Measurements from ENCODE around the gene CTXN3.
"Not testable (repeated sequence)": the region's sequence is repeated elsewhere in the genome, so short reads cannot be mapped to it uniquely, and the experiment has no call there.

The CTXN3 gene

DNA sequence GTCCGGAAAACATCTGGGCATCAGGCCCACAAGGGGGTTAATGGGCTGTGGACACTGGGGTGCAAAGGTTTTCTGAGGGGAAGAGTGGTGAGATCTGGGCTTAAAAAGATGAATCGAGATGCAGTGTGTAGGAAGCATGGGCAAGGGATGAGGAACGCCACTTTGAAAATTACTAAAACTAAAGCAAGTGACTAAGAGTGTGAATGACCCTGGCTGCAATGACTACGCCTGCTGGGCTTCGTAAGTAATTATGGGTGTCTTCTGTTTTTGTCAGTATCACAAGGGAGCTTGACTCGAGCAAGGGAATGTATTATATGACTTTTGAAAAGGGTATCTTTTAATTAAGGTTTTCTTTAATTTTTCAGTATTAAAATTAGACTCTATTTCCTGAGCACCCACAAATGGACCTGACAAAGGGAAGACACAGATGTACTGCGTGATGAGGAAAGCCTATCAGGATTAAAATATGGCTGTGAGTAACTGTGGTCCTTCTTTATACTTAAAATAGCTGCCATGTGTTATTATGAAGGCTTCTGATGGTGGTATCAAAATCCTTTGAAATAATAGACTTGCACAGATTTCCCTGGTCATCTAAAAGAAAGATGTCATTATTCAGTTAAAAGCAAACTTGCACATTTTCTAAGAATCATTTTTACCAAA lies 4.2 kb downstream of the CTXN3 start:
- no peak for DNase-seq

DNA sequence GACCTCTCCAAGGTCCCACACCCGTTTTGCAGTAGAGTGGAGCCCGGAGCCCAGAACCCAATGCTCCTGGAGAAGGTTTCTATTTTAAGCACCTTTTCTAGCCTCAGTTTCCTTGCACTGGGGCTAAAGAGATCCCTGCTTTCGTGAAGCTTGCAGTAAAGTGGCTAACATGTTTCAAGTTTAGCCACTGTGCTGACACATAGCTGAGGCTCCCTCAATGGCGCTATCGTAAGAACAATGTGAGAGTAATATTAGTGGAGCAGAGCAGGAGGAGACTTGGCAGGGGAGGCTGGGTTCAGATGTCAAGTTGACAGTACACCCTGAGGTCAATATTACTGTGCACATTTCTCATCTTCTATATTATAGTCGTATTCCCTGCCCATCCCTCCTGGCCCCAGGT lies 7.9 kb downstream of the CTXN3 start:
- DNase-seq, result no peak

DNA sequence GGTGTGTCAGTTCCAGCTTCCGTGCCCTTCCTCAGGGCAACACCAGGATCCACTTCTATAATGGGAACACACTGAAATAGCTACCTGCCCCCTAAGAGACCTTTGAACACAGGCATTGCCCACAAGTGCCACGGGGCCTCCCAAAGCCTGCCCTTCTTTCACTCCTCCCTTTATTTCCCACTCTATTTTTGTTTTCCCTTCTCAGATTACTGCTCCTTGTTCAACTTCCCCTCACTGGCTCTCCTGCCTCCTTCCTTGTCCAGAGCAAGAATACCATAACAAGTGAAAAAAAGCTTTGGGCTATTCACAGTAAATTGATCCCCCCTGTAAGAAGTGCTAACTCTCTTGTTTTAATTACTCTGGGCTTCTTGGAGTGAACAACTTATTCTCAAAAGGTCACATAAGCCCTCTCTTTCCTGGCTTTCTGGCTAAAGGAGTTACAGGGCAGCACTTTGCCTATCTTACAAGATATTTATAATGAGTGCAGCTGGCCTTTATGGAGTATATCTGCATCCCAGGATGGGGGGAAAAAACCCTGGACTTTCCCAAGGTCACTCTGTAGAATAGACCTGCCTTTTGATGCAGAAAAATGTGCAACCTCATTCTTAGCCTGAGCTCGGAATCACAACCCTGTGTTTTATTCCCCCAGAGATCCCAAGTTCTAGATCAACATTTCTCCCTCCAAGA lies 11.3 kb downstream of the CTXN3 start:
- DNase-seq, result no peak

DNA sequence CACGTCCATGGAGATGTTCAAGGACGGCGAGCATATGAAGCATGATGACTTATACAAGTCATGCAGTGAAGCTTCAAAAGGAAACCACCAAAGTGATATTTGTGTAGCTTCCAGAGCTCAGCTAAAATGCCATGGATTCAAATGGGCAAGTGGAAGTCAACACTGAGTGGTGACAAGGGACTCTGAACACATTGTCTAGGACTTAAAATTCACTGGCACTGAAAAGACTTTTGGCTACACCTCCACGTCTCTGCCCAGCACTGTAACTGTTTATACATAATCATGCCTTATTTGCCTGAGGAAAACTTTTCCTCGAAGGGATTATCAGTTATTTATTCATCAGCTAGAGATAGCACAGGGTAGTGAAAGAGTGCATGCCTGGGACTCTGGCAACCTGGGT lies 15.2 kb downstream of the CTXN3 start:
- no peak for DNase-seq

DNA sequence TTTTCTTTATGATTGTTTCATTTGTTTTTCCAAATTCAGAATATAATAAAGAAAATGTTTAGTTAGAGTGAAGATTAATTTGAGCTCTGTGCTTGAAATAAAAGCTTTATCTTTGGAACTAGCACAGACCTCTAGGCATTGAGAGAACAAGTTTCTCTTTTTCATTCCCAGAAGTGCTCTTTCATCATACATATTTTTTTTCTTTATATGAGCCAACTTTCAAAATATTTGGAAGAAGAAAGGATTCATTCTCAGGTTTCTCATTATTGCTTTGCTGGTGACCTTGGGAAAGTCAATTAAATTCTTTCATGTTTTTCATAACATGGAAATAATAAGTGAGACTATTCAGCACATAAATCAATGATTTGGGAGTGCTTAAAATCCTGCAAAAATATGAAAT lies 16.8 kb downstream of the CTXN3 start:
- DNase-seq, result no peak

DNA sequence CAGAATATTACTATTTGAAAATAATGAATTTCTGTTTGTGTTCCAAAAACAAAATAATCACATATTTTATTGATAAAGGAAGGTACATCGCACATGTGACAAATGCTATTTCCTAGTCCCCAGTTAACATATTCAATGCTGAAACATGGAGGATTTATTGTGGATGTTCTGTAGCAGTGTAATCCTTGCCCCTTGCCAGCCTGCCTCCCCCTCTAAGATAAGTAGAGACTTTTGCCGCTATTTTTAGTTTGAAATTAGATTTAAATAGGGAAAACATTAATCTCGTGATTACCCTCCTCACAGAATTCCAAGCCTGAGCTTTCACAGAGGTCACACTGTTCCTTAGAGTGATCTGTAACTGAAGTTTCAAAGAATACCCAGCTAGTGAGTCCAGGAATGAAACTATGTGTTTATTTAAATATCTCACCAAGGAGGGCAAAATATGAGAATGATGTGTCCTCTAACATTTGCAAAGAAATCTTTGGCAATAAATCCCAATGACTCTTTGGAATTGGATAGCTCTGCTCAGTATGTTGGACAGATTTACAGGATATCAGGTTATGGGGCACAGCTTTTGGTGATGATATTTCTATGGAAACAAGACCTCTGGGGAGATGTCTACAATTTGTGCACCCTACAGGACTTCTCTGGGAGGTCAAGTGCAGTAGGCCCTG lies 17.3 kb downstream of the CTXN3 start:
- no peak for DNase-seq

DNA sequence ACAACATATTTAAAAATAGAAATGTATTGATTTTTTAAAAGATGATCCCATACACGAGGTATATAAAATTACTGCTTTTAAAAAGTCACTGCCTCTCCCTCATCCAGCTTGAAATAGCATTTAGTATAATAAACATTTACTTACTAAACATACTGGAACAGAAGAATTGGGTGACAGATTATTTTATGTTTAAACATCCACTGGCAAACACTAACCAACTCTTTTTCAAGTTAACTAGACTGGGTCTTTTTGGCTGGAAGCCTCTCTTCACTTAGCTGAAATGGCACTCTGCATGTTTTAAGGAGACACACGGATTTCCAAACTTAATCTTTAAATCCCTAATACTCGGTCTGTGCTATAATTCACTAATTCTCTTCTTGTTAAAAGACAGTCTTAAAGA lies 19.0 kb downstream of the CTXN3 start:
- DNase-seq, result no peak

DNA sequence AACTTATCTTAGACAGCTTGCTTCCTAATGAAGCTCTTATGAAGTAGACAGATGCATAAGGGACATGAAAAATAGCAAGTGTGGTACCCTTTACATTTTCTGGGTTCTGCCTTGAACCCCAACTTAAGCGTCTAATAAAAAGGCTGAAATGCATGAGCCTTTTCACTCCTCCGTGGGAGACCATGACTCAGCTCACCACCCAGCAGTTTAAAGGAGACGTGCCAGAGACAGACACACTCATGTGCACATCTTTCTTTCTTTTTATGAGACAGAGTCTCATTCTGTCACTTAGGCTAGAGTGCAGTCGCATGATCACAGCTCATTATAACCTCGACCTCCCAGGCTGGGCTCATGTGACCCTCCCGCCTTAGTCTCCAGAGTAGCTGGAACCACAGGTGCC lies 22.3 kb downstream of the CTXN3 start:
- DNase-seq, result no peak

DNA sequence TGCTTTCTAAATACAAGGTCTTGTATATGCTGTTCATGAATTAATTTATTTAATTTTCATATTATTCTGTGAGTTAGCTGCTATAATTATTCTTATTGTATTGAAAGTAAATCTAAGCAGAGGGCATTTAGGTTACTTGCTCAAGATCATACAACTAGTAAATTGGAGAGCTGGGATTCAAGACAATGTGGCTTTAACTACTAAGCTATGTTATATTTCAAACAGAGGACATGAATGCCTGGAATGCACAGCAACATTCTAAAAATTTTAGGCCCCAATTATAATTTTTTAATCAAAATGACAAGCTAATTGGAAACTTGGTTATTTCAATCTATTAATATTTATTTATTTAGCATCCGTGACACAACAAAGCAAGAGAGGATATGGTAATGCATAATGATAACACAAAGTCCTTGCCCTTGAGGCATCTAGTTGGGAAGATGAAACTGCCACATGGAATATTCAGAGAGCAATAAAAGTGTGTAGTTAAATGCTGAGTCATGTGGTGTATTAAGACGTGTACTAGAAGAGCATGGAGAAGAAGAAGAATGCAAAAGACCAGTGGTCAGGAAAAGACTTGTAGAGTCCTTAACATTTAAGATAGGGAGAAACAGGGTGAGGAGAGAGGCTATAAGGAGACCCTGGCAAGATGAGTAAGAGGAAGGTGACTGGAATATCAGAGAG lies 24.4 kb downstream of the CTXN3 start:
- DNase-seq, result no peak

DNA sequence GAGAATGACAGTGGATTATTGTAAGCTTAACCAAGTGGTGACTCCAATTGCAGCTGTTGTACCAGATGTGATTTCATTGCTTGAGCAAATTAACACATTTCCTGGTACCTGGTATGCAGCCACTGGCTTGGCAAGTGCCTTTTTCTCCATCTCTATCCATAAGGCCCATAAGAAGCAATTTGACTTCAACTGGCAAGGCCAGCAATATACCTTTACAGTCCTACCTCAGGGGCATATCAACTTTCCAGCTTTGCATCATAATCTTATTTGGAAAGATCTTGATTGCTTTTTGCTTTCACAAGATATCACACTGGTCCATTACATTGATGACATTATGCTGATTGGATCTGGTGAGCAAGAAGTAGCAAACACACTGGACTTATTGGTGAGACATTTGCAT lies 28.1 kb downstream of the CTXN3 start:
- DNase-seq, result not testable (repeated sequence)

DNA sequence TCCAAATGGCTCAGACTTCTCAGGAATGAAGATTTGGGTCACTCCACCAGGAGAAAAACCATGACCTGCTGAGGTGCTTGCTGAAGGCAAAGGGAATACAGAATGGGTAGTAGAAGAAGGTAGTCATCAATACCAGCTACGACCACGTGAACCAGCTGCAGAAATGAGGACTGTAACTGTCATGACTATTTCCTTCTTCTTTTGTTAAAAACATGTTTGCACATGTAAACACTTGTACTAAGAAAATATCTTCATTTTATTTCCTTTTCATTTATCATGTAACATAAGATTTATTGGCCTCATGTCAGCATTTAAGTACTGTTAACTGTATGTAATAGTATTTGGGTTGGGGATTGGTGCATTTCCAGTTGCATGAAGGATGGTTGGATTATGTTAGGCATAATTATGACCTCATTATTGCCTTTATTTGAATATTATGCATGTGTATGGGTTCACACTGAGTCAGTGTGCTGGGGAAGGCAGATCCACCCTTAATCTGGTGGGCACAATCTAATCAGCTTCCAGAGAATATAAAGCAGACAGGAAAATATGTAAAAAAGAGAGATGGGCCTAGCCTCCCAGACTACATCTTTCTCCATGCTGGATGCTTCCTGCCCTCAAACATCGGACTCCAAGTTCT lies 30.9 kb downstream of the CTXN3 start:
- not testable (repeated sequence) for DNase-seq

DNA sequence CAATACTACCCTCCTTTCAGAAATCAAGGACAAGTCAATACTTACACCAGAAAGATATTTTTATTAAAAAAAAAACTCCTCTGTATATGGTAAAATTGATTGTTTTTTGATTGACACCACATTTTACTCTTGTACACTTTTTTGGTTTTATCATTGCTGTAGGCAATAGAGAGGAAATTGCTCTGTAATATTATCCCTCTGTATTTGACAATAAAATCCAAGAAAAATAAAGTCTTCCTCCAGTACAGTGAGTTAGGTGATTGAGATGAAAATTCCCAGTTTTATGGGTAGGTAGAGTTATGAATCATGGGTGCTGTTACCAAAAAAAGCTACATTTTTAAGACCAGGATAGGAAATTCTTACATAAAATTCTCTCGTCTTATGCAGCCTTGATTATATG lies 31.7 kb downstream of the CTXN3 start:
- no peak for DNase-seq

DNA sequence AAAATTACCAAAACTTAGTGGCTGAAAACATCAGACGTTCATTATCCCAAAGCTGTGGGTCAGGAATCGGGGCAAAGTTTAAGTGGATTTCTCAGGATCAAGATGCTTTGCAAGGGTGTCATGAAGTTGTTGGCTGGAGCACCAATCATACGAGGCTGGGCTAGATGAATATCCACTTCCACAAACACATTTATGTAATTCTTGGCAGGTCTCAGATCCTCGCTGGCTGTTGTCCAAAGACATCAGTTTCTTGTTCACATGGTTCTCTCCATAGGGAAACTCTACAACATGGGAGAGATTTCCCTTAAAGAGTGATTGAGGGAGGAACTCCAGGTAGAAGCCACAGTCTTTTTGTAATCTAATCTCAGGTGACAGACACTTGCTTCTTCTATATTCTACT lies 34.1 kb downstream of the CTXN3 start:
- no peak for DNase-seq

DNA sequence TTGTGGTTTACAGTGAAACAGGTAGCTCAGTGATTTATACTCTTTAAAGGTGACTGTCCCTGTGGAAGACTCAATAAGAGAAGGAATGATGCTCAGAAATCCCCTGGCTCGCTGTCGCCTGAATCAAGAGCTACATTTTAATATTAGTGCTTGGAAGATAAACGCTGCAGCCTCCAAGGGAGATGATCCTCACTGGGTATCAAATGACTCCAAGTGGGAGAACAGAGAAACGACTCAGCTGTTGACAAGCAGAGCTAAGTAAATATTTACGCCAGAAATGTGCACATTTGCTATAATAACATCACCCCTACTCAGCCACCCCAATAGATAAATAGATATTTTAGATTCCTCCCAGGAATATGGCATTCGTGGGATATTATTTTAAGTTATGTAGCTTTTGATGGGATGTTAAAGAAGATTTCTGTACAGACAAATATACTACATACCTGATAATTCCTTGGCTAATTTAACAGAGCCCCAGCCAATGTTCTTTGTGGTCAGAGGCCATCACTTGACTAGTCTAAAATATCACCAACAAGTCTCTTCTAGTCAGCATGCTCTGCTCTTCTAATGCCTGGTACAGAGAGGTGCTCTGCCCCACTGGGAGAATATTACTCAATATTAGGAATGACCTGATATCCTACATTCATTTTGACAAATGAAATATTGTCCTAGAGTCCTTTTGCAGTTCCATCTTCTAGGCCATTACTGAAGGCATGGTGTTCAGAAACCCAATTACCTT lies 36.0 kb downstream of the CTXN3 start:
- DNase-seq, result no peak

DNA sequence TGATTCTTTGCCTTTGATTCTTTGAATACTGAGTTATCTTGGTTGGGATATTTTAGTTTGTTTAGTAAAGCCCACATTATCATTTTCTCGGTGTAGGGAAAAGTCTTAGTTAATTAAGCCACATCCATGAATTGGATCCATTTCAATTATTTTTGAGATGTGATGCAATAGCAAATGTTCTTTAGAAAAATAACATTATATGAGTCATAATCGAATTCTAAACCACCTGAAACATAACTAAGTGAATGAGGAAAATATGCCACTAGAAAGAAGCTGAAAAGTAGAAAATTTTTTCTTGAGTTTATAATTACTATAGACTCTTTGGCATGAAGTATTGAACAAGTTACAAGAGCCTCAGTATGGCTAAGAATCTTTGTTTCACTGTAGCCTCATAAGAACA lies 36.8 kb downstream of the CTXN3 start:
- DNase-seq, result no peak

DNA sequence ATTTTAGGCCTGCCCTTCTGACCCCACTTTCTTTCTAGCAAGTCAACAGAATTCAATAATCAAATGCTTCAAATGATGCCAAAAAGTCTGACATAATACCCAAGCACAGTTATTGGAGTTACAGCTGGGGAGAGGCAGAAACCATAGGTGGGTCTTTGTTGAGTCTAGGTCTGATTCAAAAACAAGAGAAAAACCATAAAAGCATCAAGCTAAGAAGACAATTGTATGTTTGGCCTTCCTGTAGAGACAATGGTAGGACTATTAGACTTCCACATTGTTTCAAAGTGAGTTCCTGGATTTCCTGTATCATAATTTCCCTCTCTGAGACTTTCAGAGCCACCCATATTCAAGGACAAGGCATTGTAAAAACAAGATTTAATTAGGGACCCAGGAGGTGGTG lies 37.5 kb downstream of the CTXN3 start:
- DNase-seq, result no peak

DNA sequence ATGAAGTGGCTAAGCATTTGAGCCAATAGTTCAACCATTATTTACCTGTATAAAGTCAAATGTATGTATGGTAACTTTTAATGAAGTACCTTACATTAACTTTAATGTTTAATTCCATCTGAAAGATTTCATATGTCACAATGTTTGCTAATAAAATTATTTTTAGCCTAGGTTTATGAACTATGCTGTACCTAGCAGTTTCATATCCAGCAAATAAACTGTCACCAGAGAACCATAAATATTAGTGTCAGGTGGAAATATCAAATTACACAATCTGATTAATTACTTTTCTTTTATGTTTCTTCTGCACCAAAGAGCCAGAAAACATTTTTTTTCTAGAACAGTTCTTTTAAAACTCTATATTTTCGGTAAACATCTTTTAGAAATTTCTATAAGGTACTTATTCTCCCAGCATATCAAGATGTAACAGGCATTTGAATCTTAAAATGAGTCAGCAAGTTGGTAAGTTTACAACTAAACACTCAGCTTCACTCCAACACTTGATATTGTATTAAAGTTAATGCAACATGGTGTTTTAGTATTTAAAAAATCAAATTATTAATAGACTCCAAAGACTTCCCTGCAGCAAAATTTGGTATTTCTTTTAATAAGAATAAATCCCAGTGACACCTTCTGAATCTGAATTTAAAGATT lies 45.8 kb downstream of the CTXN3 start:
- no peak for DNase-seq

DNA sequence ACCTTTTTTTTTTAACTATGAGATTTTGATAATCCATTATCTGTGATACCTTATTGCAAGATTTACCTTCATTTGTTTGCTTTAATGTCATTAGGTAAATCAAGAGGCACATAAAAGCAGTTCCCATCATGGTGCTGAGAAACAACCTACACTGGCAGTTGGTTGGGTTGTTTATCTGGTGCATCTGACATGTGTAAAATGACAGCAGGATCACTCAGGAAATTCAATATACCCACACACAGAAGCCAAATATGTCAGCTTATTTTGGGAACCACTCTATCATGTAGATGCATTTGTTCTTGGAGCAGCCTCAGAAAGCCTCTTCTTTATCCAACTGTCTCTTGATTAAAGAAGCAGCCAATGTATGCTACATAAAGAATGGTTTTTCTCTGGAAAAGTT lies 46.5 kb downstream of the CTXN3 start:
- DNase-seq, result no peak

DNA sequence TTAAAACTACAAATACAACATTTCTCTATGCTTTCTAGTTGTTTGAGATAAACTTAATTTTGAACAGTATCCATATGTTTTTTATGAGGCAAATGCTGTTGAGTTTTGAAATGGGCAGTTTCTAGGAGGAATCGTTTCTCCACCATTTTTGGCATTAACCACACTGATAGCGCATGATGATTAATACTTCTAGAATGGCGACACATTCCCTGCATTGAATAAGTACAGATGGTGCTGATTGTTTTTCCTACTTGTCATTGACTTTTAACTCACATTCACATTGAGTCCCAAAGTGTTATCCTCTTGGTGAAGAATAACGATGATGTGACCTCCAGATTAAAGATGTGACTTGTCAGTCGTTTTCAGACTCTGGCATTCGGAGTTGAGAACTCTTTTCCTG lies 47.8 kb downstream of the CTXN3 start:
- no peak for DNase-seq

DNA sequence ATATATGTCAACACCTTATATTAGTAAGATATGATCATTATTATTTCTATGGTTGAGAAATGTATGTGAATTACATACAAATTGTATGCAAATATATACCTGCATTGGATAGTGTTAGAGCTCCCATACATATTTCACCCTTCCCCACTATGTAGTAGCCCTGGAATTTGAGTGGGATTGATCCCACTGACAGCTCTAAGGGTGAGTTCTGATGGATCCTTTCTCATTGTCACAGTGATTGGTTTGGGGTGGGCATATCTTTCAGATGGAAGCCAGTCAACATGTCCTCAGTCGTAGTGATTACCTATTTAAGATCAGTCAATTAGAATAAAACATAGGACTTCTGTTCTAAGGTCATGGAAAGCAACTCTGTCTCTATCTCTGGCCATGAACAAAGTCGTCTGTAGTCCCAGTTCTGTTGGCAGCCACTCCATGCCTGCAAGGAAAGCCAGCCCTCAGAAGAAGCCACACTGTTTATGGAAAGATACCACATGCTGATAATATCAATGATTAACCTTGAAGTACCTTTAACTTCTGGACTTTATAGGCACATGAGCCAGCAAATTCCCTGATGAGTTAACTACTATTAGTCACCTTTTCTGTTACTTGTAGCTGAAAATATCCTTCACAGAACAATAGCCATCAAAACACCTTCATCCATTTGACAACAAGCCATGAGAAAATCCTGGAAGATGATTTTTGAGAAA lies 49.2 kb downstream of the CTXN3 start:
- no peak for DNase-seq

DNA sequence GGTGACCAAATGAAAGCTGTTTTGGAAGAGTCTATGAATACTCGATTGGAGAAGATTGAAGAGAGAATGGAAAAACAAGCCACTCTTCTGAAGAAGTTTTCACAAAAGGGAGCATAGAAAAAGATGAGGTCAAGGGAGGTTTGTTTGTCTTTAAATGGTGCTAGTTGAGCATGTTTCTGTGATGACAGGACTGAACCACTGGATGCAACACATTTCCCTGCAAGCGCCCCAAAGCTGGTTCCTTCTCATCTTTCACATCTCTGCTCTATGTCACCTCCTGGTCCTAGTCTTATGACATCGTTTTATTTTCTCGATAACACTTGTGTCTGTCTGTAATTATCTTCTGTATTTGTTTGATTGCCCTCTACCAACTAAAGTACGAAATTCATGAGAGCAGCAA lies 50.5 kb downstream of the CTXN3 start:
- no peak for DNase-seq

Data from CD4-positive, alpha-beta T cell treated with Interleukin-17A for 4 hours (primary cell).